HG03066 (cell line): ENCODE results near the gene KRT82.
"Not testable (repeated sequence)": the region's sequence is repeated elsewhere in the genome, so short reads cannot be mapped to it uniquely, and the experiment has no call there.

ENCODE experiments used
- ATAC-seq: cut with Tn5 transposase; IDR thresholded peaks from one replicate; pipeline ENCODE4 v1.9.1; 2021; ENCODE audit warnings: low read depth; ENCODE audit not compliant: unreplicated experiment

KRT82 gene

GRCh38 chr12:52405922-52406385 lies at the start of gene KRT82:
TSS of gene KRT82 (minus strand) at chr12:52406335. CDS start at chr12:52406277, 58 bp downstream.
- no peak for ATAC-seq

GRCh38 chr12:52455821-52456220 lies 49.7 kb upstream of the KRT82 start:
- no peak for ATAC-seq

- no peak for ATAC-seq
Observed at GRCh38 chr12:52454411-52455201, 48.5 kb upstream of the KRT82 start.

GRCh38 chr12:52452101-52452500 lies 46.0 kb upstream of the KRT82 start, which contains the start of gene KRT6B:
TSS of gene KRT6B (minus strand) at chr12:52452146. CDS start at chr12:52452078, 68 bp downstream.
- no peak for ATAC-seq

- no peak for ATAC-seq
Observed at GRCh38 chr12:52448228-52448627, 42.1 kb upstream of the KRT82 start.

GRCh38 chr12:52447196-52447595 lies 41.1 kb upstream of the KRT82 start:
- ATAC-seq = not testable (repeated sequence)

- no peak for ATAC-seq
Observed at GRCh38 chr12:52446367-52447045, 40.4 kb upstream of the KRT82 start.

GRCh38 chr12:52445876-52446275 lies 39.7 kb upstream of the KRT82 start:
- no peak for ATAC-seq

- no peak for ATAC-seq
Observed at GRCh38 chr12:52444647-52445595, 38.8 kb upstream of the KRT82 start.

GRCh38 chr12:52443966-52444365 lies 37.8 kb upstream of the KRT82 start:
- ATAC-seq = no peak

GRCh38 chr12:52442600-52443061 lies 36.5 kb upstream of the KRT82 start:
- no peak for ATAC-seq

GRCh38 chr12:52441320-52441911 lies 35.3 kb upstream of the KRT82 start:
- ATAC-seq = no peak

- ATAC-seq = no peak
Observed at GRCh38 chr12:52440821-52441319, 34.7 kb upstream of the KRT82 start.

GRCh38 chr12:52439845-52440244 lies 33.7 kb upstream of the KRT82 start:
- ATAC-seq = no peak

- no peak for ATAC-seq
Observed at GRCh38 chr12:52439420-52439819, 33.3 kb upstream of the KRT82 start.

- no peak for ATAC-seq
Observed at GRCh38 chr12:52438305-52439301, 32.5 kb upstream of the KRT82 start.

GRCh38 chr12:52437508-52437907 lies 31.4 kb upstream of the KRT82 start:
- no peak for ATAC-seq

GRCh38 chr12:52436828-52437474 lies 30.8 kb upstream of the KRT82 start:
- ATAC-seq = no peak
